ENCODE measurements around the gene HDAC9.

HDAC9 gene

GRCh38 chr7:18858232-18858631 is 362.7 kb downstream of the HDAC9 start:
- no peak for DNase-seq

DNA sequence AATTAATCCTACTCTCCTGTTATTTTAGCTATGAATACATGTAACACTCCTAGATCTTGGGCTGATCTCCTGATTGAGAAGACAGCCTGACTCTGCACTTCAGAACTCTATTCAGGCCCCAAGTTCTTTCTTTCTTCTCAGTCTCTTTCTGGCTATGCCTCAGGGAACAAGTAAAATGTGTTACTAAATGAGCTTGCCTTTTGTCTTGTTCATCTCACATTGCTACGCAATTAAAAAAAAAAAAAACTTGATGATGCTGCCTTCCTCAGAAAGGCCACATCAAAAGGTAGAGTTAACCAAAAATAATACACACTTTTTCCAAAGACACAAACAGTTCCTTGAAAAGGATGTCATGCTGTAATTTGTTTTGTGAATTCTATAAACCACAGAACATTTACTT is 363.8 kb downstream of the HDAC9 start:
- no peak for DNase-seq

DNA sequence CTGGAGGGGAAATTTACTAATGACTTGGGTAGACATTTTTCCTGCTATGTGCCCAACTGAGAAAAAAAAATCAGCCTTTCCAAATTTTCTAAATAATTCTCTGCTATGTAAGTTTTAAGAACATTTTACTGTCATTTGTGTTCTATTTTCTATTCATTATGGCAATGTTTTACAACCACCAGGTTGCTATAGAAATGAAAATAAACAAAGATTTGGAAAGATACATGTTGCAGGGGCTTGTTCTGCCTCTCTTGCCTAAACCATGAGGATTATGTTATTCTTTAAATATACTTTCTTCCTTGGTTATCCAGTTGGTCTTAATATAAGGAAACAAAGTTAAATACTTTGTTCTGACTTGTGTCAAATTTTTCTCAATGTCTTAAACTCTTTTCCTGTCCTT is 364.7 kb downstream of the HDAC9 start:
- no peak for DNase-seq

DNA sequence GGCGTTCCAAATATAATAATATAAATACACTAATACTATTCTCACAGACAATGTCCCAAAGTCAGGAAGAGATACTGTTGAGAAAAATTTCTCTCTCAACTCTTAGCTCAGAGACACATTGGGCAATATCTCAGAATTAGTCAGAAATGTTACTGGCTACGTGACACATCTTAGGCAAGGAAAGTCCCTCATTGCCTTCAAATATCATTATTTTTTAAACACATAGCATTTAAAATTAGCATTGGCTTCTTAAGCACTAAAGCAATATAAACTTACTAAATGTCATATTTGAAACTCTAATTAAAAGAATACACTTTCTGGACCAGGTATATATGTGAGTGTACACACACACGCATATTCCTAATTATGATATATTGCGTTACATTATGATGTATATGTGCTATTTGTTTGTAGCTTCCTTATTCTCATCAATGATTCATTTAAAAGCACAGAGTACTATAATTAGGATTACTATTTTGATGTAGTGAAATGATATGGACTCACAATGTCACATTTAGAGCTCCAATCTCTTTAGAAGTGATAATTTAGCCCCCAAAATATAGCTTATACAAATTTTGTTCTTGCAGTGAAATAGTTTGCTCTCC is 366.1 kb downstream of the HDAC9 start:
- no peak for DNase-seq

DNA sequence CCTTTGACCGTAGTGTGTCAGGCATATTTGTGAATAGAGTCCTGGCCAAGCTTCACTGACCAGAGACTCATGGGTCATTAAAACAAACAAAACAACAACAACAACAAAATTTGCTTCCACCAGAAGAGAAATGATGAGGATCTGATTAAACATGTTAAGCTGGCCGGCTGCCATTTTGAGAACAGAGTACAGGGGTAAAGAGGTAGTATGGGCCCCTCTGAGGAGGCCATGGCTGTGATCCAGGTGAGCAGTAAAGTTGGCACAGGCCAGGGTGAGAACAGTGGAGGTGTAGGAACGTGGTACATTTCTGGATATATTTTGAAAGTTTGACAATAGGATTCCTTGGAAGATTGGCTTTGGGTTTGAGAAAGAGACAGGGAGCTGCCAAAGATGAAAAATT is 369.4 kb downstream of the HDAC9 start:
- no peak for DNase-seq

DNA sequence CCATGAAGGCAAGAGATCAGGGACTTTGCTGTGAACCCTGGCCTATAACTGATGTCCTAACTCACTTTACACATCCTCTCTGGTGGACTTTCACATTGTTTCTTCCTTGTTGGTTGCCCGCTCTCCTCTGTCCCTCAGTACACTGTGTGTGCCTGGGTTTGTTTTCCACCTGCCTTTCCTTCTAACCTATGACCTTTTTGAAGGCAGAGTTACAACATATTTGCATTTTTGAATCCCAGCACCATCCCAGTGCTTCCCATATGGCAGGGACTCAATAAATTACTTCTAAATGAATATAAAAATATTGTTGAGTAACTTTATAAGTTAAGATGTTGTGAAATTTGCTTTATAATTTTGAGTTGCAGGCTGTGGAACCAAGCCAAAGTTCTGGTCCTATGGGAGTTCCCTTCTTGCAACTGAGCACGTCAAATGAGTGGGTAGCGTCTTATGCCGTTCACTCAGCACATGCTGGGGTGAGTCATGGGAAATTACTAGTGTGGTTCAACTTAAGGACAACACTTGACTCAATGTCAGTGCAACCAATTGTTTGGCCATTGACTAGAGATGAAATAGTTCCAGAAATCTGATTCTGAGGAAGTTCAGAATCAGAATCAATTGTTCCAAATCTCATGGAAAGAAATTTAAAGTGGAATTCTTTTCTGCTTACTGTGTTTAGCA is 370.9 kb downstream of the HDAC9 start:
- DNase-seq: no peak

- no peak for DNase-seq
These were observed 376.8 kb downstream of the HDAC9 start for GRCh38 chr7:18872344-18872743.

DNA sequence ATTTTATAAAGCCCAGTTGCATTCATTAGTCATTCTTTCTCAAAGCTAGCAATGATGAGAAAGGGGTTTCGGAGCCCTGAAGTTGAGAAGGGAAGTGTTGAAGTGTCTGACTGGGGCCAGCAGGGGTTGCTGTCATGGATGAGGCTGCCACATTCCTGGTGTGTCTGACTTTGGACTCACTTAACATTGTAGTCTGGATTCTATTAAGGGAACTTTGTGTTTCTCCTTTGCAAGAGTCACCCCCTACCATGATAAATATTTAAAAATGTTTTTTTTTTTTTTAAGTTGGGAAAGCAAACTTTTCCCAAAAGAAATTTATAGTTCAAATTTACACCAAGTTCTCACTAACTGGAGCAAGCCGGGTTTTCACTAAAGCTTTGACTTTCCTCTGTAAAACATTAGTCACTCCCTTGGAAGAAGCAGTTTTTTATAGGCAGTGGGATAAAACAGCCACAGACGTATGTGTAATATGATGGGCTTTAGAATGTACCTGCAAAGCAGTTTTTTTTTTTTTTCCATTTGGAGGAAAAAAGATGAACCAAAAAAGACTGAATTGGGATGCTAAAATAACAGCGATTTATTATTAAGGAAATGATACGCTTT is 378.3 kb downstream of the HDAC9 start:
- no peak for DNase-seq

GRCh38 chr7:18874880-18875279 is 379.3 kb downstream of the HDAC9 start:
- DNase-seq: no peak

- no peak for DNase-seq
These were observed 382.3 kb downstream of the HDAC9 start for GRCh38 chr7:18877874-18878273.

- no peak for DNase-seq
These were observed 391.3 kb downstream of the HDAC9 start for GRCh38 chr7:18886832-18887231.

DNA sequence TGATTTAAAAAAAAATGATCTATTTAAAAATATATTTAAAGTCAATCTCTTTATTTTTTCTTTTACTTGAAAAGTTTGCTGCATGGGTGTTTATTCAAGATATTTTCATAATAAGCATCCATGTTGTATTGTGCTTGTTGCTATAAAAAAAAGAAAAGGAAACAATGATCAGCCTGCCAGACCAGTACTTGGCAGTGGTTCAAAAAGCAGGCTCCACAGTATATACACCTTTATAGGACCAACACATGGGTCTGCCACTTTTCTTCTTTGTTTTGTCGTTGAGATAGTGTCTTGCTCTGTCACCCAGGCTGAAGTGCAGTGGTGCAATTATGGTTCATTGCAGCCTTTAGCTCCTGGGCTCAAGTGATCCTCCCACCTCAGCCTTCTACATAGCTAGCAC is 393.9 kb downstream of the HDAC9 start:
- DNase-seq: no peak

- DNase-seq: no peak
These were observed 394.6 kb downstream of the HDAC9 start for GRCh38 chr7:18890134-18890533.

DNA sequence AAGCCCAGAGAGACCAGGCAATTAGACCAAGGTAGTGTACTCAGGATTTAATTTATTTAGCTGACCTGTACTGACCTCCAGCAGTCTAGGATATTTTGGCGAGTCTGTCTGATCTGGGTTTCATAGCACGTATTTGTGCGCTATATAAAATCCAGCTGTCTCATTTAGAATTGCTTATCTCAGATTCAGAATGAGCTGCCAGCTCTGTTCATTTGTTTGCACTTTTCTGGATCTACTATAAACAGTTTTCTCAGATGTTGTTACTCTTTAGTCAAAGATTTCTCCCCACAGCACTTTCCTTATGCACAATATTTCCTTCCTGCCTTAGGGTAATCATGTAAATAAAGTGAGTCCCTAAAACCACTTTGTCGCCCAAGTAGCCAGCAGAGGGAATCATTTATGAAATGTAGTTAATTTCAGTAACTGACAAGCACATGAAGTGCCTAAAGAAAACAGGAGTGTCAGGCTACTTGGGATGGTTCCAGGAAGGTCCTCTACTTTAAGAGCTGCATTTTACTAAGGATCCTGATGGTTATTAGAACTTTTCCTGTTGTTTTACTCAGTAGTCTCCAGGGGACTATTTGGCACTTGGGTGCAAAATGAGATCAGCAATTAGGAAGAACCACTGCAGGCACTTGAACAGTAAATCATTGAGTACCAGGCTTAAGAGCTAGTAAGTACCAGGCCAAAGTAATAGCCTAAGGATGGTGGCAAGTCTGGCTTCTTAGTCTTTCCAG is 395.5 kb downstream of the HDAC9 start:
- DNase-seq: no peak

DNA sequence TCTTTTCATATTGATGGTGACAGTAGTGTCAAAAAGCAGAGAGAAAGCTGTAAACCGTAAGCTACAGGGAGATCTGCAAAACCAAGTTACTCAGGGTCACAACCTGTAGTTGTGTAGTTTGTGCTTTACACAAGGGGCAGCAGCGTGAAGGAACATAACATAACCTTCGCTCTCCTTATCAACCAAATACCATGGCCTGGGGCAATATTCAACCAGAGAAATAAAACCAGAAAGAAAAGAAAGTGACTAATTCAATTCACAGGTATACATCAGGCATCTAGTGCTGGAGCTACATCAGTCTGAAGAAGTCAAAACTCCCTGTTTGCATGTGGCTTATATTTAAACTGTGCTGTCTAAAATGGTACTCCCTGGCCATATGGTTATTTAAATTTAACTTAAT is 397.6 kb downstream of the HDAC9 start:
- DNase-seq: no peak

- no peak for DNase-seq
These were observed 398.6 kb downstream of the HDAC9 start for GRCh38 chr7:18894155-18894554.

- DNase-seq: no peak
These were observed 399.9 kb downstream of the HDAC9 start for GRCh38 chr7:18895456-18895855.

DNA sequence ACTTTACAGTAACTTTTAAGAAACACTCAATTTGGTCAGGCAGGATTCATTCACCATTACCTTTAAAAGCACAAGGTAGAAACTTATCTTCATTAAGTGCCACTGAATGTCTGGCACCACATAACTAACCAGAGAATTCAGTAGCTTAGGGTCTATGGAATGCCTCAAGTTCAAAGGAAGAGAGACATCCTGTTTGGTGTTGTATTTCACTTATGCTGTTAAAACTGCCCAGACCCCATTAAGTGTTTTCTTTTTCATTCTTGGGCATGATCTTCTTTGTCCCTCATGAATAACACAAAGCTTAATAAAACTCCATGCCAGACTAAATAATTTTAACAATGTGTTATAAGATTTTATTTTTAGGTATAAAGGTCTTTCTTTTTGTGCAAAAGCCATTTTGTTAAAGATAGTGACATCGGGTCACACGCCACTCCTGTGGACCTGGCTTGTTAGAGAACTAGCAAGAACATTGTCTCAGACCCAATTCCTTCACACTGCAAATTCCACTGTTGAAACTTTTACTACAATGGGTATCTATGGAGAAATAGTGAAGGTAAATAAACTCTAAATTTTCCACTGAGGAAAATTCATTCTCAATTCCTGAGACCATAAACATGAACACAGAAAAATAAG is 400.9 kb downstream of the HDAC9 start:
- no peak for DNase-seq

- no peak for DNase-seq
These were observed 404.7 kb downstream of the HDAC9 start for GRCh38 chr7:18900236-18900635.

GRCh38 chr7:18900803-18901202 is 405.3 kb downstream of the HDAC9 start:
- DNase-seq: no peak

DNA sequence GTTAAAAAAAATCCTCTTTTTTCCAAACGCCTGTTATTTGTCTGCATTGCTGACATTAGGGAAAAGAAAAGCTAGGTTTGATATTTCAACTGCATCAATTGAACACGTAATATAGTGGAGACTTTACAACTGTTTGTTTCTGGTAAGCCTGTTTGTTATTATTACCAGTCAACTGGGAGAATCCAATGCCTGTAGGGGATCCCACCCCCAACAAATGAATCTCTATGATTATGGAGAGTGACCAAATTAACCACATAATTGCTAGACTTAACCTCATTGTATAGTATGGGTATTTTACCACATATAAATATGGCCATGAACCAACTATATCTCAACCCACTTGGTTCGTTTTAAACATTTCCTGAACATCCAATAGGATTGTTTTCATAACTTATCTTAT is 405.8 kb downstream of the HDAC9 start:
- DNase-seq: no peak

DNA sequence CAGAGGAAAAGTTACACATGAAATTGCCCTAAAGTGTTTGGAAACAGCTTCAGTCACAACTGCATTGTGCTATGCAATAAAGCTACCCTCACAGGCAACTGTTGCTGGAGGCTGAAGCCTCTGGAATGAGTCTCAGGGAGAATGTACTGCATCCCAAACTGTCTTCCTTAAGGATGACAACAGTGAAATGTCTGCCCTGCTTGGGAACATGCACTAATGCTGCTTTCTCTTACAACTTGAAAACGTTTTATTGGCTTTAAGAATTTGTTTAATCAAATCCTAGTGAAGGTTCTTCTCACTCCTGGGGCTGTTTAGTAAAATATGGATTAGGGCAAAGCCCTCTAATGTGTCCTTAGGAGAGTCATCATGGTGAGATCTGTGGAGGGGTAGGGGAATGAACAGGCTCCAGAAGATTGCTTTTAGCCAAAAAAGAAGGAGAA is 406.5 kb downstream of the HDAC9 start:
- DNase-seq: no peak

GRCh38 chr7:18902892-18903291 is 407.3 kb downstream of the HDAC9 start:
- no peak for DNase-seq

All from NCI-H2171 (cell line).